HEK293T (cell line): Measurements from ENCODE around the gene SH2B2.

Source experiments
- CTCF ChIA-PET: fragments of 350-600 bp; formaldehyde crosslinking; extraction: SDS; loops from one replicate; lab custom pipeline; 2021; ENCODE audit warnings: antibody characterized with exemption, inconsistent platforms; lab: Yijun Ruan, JAX
- POLR2A ChIA-PET: fragments of 350-600 bp; formaldehyde crosslinking; extraction: SDS; loops from one replicate; lab custom pipeline; 2020; ENCODE audit warnings: antibody characterized with exemption, inconsistent platforms; lab: Yijun Ruan, JAX
- DNase-seq: peaks from one replicate; pipeline ENCODE4 v3.0.0; 2012; ENCODE audit warnings: mixed read lengths; ENCODE audit errors: extremely low spot score
- ARNT ChIP-seq: fragments of 450-650 bp; IDR thresholded peaks from 2 replicates; pipeline ENCODE4 v1.6.1; 2017; ENCODE audit warnings: mild to moderate bottlenecking
- BHLHE40 ChIP-seq: fragments of 450-650 bp; IDR thresholded peaks from 2 replicates; pipeline ENCODE4 v1.6.1; 2016; ENCODE audit warnings: mild to moderate bottlenecking, moderate library complexity, borderline replicate concordance
- CTBP1 ChIP-seq: fragments of 450-650 bp; IDR thresholded peaks from 2 replicates; pipeline ENCODE4 v1.6.1; 2016; ENCODE audit warnings: borderline replicate concordance
- ELF4 ChIP-seq: fragments of 450-650 bp; IDR thresholded peaks from 2 replicates; pipeline ENCODE4 v1.6.1; 2017; ENCODE audit warnings: antibody characterized with exemption
- FOXA1 ChIP-seq: fragments of 450-650 bp; IDR thresholded peaks from 2 replicates; pipeline ENCODE4 v1.6.1; 2016; ENCODE audit warnings: mild to moderate bottlenecking
- FOXK2 ChIP-seq: fragments of 450-650 bp; IDR thresholded peaks from 2 replicates; pipeline ENCODE4 v1.6.1; 2016; ENCODE audit warnings: mild to moderate bottlenecking
- FOXM1 ChIP-seq: fragments of 450-650 bp; IDR thresholded peaks from 2 replicates; pipeline ENCODE4 v1.6.1; 2017; ENCODE audit warnings: mild to moderate bottlenecking, borderline replicate concordance
- HDGF ChIP-seq: fragments of 450-650 bp; IDR thresholded peaks from 2 replicates; pipeline ENCODE4 v1.6.1; 2017; ENCODE audit warnings: antibody characterized with exemption, borderline replicate concordance
- L3MBTL2 ChIP-seq: fragments of 450-650 bp; conservative IDR thresholded peaks from 2 replicates; pipeline ENCODE4 v1.6.1; 2016; ENCODE audit warnings: mild to moderate bottlenecking
- LEF1 ChIP-seq: fragments of 450-650 bp; IDR thresholded peaks from 2 replicates; pipeline ENCODE4 v1.6.1; 2017; ENCODE audit warnings: mild to moderate bottlenecking, borderline replicate concordance
- NFRKB ChIP-seq: fragments of 450-650 bp; IDR thresholded peaks from 2 replicates; pipeline ENCODE4 v1.6.1; 2016; ENCODE audit warnings: mild to moderate bottlenecking, moderate library complexity
- SP1 ChIP-seq: fragments of 450-650 bp; IDR thresholded peaks from 2 replicates; pipeline ENCODE4 v1.6.1; 2017
- SUZ12 ChIP-seq: fragments of 450-650 bp; IDR thresholded peaks from 2 replicates; pipeline ENCODE4 v1.6.1; 2016; ENCODE audit warnings: mild to moderate bottlenecking
- TARDBP ChIP-seq: fragments of 450-650 bp; IDR thresholded peaks from 2 replicates; pipeline ENCODE4 v1.6.1; 2016
- ZNF384 ChIP-seq: fragments of 450-650 bp; IDR thresholded peaks from 2 replicates; pipeline ENCODE4 v1.6.1; 2016
- TF ChIP-seq, protein P1 (sequence below): fragments of 450-650 bp; IDR thresholded peaks from 2 replicates; pipeline ENCODE4 v1.6.1; 2016

SH2B2 gene

DNA sequence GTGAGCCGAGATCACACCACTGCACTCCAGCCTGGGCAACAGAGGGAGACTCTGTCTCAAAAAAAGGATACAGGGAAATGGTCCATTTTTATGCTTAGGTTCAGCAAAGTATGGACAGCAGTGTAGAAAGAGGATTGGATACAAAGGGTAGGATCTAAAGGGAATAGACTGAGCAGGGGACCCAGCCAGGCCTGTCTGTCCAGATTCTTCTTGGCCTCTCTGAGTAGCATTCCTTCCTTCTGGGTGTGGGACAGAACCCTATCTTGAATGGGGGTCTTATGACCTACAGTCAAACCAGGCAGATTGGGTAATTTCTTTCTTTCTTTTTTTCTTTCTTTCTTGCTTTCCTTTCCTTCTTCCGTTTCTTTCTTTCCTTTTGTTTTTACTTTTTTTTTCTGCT, 25.6 kb downstream of the SH2B2 start:
- TF ChIP-seq ELF4: no peak
- ChIA-PET CTCF (no interaction called here), POLR2A (no interaction called here)
- no peak for DNase-seq

DNA sequence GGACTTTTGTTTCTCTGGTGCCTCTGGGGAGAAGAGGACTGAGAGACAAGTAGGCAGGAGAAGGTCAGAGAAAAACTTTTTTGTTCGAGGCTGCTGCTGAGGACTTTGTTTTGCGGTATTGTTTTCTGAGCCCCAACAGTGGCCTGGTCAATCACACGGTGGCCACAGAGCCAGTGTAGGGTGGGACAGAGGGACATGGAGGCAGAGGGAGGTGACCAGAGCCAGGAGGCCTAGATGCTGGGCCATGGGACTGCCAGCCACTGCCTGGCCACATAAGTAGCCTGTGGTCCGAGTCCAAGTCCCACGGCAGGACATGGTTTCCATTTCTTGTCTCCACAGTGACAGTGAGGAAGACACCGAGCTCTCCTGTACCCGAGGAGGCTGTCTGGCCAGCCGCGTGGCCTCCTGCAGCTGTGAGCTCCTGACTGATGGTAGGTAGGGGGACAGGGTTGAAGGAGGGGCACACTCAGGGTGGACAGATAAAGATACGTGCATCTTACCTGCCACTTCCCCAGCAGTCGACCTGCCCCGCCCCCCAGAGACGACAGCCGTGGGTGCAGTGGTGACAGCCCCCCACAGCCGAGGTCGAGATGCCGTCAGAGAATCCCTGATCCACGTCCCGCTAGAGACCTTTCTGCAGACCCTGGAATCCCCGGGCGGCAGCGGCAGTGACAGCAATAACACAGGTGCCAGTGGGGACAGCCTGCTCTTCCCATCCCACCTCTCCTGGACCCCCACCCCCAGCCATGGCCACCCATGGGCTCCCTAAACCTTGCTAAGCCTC, 27.5 kb downstream of the SH2B2 start:
- DNase-seq: no peak

DNA sequence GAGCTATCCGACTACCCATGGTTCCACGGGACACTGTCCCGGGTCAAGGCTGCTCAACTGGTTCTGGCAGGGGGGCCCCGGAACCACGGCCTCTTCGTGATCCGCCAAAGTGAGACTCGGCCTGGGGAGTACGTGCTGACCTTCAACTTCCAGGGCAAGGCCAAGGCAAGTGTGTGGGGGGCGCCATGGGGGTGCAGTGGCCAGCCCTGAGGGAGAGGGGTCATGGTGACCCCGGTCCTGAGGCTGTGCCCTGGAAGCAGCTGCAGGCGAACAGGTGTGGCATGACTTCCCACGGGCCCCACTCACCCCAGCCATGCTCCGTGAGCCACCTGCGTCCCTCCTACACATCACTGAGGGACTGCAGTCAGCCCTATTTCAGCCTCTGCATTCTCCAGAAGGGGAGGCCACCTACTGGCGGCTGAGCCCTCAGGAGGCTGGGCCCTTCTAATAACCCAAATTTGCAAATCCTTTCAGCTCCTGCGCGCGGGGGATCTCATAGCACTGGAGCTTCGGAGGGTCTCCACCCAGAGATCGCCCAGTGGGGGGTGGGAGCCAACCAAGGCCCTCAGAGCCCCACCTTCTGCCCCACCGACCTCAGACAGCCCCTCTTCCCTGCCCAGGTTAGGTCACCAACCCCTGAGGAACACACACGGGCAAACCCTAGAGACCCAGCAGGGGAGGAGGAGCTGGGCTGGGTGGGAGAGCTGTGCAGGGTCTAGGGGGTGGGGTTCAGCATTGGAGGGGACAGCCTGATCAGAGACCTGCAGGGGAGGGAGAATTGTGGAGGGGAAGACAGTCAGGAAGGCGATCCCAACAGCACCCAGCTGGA, 30.8 kb downstream of the SH2B2 start:
- DNase-seq: no peak
- TF ChIP-seq LEF1: no peak
- TF ChIP-seq FOXM1: no peak
- TF ChIP-seq NFRKB: no peak
- no peak for TF ChIP-seq BHLHE40
- no peak for TF ChIP-seq L3MBTL2
- TF ChIP-seq CTBP1: no peak
- no peak for TF ChIP-seq FOXA1
- no peak for TF ChIP-seq SUZ12
- TF ChIP-seq FOXK2: no peak
- TF ChIP-seq ARNT: no peak
- TF ChIP-seq HDGF: no peak
- TF ChIP-seq ELF4: no peak
- TF ChIP-seq, protein P1, sequence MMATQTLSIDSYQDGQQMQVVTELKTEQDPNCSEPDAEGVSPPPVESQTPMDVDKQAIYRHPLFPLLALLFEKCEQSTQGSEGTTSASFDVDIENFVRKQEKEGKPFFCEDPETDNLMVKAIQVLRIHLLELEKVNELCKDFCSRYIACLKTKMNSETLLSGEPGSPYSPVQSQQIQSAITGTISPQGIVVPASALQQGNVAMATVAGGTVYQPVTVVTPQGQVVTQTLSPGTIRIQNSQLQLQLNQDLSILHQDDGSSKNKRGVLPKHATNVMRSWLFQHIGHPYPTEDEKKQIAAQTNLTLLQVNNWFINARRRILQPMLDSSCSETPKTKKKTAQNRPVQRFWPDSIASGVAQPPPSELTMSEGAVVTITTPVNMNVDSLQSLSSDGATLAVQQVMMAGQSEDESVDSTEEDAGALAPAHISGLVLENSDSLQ: no peak
- no peak for TF ChIP-seq TARDBP
- CTCF ChIA-PET: no interaction called here
- POLR2A ChIA-PET: no interaction called here

More for the DNA sequence above, 27.5 kb downstream of the SH2B2 start:
- CTCF ChIA-PET: no interaction called here
- POLR2A ChIA-PET: no interaction called here
- TF ChIP-seq CTBP1 (no peak), SP1 (no peak), ARNT (no peak), L3MBTL2 (no peak), SUZ12 (no peak), FOXK2 (no peak), FOXA1 (no peak), NFRKB (no peak), ELF4 (no peak), TARDBP (no peak), FOXM1 (no peak), HDGF (no peak), ZNF384 (no peak), BHLHE40 (no peak)
- TF ChIP-seq, protein P1: no peak

DNA sequence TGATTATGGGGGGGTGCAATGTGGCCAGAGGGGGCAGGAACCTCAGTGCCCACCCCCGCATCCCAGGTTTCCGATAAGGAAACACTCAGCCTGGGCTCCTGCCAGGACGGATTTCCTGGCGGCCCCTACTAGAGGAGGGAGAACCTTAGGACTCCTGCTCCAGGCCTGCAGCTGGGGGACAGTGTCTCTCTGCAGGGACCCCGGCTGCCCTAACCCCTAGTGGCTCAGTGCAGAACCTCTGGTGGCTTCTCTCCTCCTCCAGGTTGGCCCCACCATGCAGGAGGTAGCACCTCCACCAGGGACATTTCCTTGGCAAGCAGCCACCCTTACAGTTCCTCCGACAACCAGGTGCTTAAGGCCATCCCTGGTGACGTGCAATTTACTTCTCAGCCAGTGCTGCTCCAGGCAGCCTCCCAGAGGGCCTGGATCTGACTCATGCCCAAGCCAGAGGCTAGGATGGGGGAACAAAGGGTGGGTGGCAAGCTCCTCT, 31.9 kb downstream of the SH2B2 start:
- TF ChIP-seq ZNF384 (no peak), NFRKB (no peak), FOXM1 (no peak), TARDBP (no peak), SUZ12 (no peak), FOXK2 (no peak), SP1 (no peak), L3MBTL2 (no peak), ELF4 (no peak), HDGF (no peak), CTBP1 (no peak)
- ChIA-PET CTCF (no interaction called here), POLR2A (no interaction called here)
- DNase-seq: no peak

DNA sequence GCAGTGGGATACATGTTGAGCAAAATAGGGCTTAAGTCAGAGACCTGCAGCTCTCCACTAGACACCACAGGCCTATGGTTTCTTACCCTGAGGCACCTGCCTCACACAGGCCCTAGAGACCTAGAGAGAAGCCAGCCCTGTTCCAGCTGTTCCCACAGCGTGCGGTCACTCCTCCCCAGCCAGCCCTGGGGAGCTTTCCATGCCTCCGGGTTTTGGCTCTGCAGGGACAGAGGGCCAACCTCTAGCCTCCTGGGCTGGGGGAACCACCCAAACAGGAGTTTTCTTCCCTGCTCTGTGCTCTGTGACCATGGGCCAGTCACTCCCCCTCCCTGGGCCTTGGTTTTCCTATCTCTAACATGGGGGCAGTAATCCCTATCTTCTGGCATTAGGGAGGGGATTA, 33.0 kb downstream of the SH2B2 start:
- CTCF ChIA-PET: no interaction called here
- no peak for DNase-seq
- TF ChIP-seq, protein P1: no peak
- no peak for TF ChIP-seq BHLHE40
- TF ChIP-seq TARDBP: no peak
- no peak for TF ChIP-seq HDGF
- no peak for TF ChIP-seq ZNF384
- no peak for TF ChIP-seq ELF4
- TF ChIP-seq FOXM1: no peak
- TF ChIP-seq SUZ12: no peak
- POLR2A ChIA-PET: no interaction called here

DNA sequence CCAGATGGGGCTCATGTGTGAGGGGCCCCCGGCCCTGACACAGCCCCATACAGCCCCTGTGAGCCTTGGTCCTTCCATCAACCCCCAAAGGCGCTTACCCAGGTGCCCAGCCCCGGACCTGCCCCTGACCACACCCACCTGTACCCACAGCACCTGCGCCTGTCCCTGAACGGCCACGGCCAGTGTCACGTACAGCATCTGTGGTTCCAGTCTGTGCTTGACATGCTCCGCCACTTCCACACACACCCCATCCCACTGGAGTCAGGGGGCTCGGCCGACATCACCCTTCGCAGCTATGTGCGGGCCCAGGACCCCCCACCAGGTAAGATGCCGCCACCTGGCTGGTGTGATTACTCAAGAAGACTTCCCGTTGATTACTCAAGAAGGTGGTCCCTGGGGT, 33.5 kb downstream of the SH2B2 start:
- ChIA-PET CTCF (no interaction called here), POLR2A (no interaction called here)
- DNase-seq: no peak
- TF ChIP-seq FOXM1: no peak
- TF ChIP-seq NFRKB: no peak
- TF ChIP-seq, protein P1: no peak
- TF ChIP-seq TARDBP: no peak
- no peak for TF ChIP-seq ELF4
- TF ChIP-seq ARNT: no peak
- TF ChIP-seq HDGF: no peak
- no peak for TF ChIP-seq SUZ12
- TF ChIP-seq LEF1: no peak
- TF ChIP-seq CTBP1: no peak
- TF ChIP-seq L3MBTL2: no peak
- TF ChIP-seq FOXK2: no peak
- TF ChIP-seq SP1: no peak
- TF ChIP-seq BHLHE40: no peak
- TF ChIP-seq ZNF384: no peak
- no peak for TF ChIP-seq FOXA1
